Activated CD4-positive, alpha-beta T cell treated with anti-CD3 and anti-CD28 coated beads, Interleukin-2, amount 50 U/mL, for 48 hours (primary cell): Measurements from ENCODE around the gene PLEKHG7.

Source experiments
- DNase-seq, 2 experiments: peaks; one replicate each; pipeline ENCODE4 v3.0.0-alpha.2; 2020

The PLEKHG7 gene

GRCh38 chr12:92814584-92814983, 111.8 kb downstream of the PLEKHG7 start:
- no peak for DNase-seq

DNA sequence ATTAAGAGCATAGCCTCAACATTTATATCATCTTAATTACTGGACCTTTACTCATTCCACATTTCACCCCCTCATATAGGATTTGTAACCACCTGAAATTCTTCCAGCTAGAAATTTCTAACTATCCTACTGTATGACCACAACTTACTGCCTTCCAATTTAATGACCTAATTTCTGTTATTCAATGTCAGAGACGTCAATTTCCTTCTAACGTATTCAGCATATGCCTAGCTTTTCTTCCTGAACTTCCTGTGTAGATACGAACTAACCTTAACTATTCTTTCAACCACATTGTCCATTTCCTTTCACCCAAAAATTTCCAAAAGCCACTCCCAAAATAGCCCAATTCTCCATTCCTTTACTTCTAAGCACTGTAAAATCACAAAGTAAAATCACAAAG, 118.4 kb downstream of the PLEKHG7 start:
- DNase-seq: no peak
